Renal pelvis (tissue), 4 donors: ENCODE results near the gene HLA-E. TPM values are rescaled to one million over a fixed set of nuclear protein-coding genes. Genes with fewer than 3 reads are reported as not detected.
"Not testable (repeated sequence)": the region's sequence is repeated elsewhere in the genome, so short reads cannot be mapped to it uniquely, and the experiment has no call there.

ENCODE experiments used
- DNase-seq: peaks from one replicate; pipeline ENCODE4 v3.0.0-alpha.2; 2013
- polyA plus RNA-seq, 3 donors: library from polyadenylated mRNA; unstranded; fragments of 120-200 nt; gene quantifications; one replicate each; pipeline ENCODE4 v1.2.1, GENCODE V29; 2013; ENCODE audit not compliant: insufficient read length in 3 of 3

HLA-E gene
- polyA plus RNA-seq, 3 donors, result 103 to 110 (median 106) TPM

GRCh38 chr6:30463651-30464618 is 25.4 kb upstream of the HLA-E start:
- peak; percentile 37 for DNase-seq

GRCh38 chr6:30465595-30466306 is 23.6 kb upstream of the HLA-E start:
- no peak for DNase-seq

GRCh38 chr6:30470968-30471367 is 18.3 kb upstream of the HLA-E start:
- DNase-seq, result no peak

- not testable (repeated sequence) for DNase-seq
Observed at GRCh38 chr6:30475116-30475515, 14.2 kb upstream of the HLA-E start.

GRCh38 chr6:30480536-30481156 is 8.7 kb upstream of the HLA-E start:
- no peak for DNase-seq

GRCh38 chr6:30481211-30481964 is 7.9 kb upstream of the HLA-E start:
- no peak for DNase-seq

GRCh38 chr6:30481965-30482644 is 7.2 kb upstream of the HLA-E start:
- DNase-seq, result peak; percentile 71

- peak; percentile 71 for DNase-seq
Observed at GRCh38 chr6:30483677-30484279, 5.5 kb upstream of the HLA-E start.

- no peak for DNase-seq
Observed at GRCh38 chr6:30485236-30485635, 4.1 kb upstream of the HLA-E start.

- DNase-seq, result no peak
Observed at GRCh38 chr6:30487926-30488325, 1.4 kb upstream of the HLA-E start.

- not testable (repeated sequence) for DNase-seq
Observed at GRCh38 chr6:30488697-30489080, 620 bp upstream of the HLA-E start.

GRCh38 chr6:30490026-30490876 is 942 bp downstream of the HLA-E start:
- peak; percentile 43 for DNase-seq

GRCh38 chr6:30491291-30491953 is 2.1 kb downstream of the HLA-E start:
- DNase-seq, result not testable (repeated sequence)

GRCh38 chr6:30491991-30492952 is 3.0 kb downstream of the HLA-E start:
- DNase-seq, result no peak

- no peak for DNase-seq
Observed at GRCh38 chr6:30493643-30494250, 4.4 kb downstream of the HLA-E start.

GRCh38 chr6:30494291-30494861 is 5.1 kb downstream of the HLA-E start:
- DNase-seq, result no peak

GRCh38 chr6:30495060-30495459 is 5.8 kb downstream of the HLA-E start:
- DNase-seq, result not testable (repeated sequence)
